Endothelial cell (in vitro differentiated cells): Measurements from ENCODE around the gene ERC1. TPM values are rescaled to one million over a fixed set of nuclear protein-coding genes. Genes with fewer than 3 reads are reported as not detected.
A peak's percentile ranks its signal among the peaks of the same experiment; 100 is the strongest.

Experiments
- DNase-seq: peaks from one replicate; pipeline ENCODE4 v3.0.0; 2021; ENCODE audit warnings: low spot score
- H3K27ac Mint-ChIP-seq: one replicate; pipeline ENCODE4 v1.8.0; 2021; ENCODE audit warnings: mixed read lengths, inconsistent platforms; ENCODE audit not compliant: unreplicated experiment
- H3K27me3 Mint-ChIP-seq: one replicate; pipeline ENCODE4 v1.8.0; 2021; ENCODE audit warnings: mild to moderate bottlenecking, moderate library complexity, mixed read lengths, inconsistent platforms; ENCODE audit not compliant: unreplicated experiment
- H3K36me3 Mint-ChIP-seq: one replicate; pipeline ENCODE4 v1.8.0; 2021; ENCODE audit warnings: mild to moderate bottlenecking, low read depth, mixed read lengths, inconsistent platforms; ENCODE audit not compliant: unreplicated experiment
- H3K4me1 Mint-ChIP-seq: one replicate; pipeline ENCODE4 v1.8.0; 2021; ENCODE audit warnings: mild to moderate bottlenecking, mixed read lengths, inconsistent platforms; ENCODE audit not compliant: unreplicated experiment
- H3K4me3 Mint-ChIP-seq: one replicate; pipeline ENCODE4 v1.8.0; 2021; ENCODE audit warnings: mild to moderate bottlenecking, mixed read lengths, inconsistent platforms; ENCODE audit not compliant: unreplicated experiment
- H3K9me3 Mint-ChIP-seq: one replicate; pipeline ENCODE4 v1.8.0; 2021; ENCODE audit warnings: mixed read lengths, inconsistent platforms; ENCODE audit not compliant: unreplicated experiment
- total RNA-seq: library from RNA; stranded (reverse); fragmentation: NEBNext Ultra II Directional; extraction: Animal tissue kit (Norgen Biotek cat#: 25700); gene quantifications from one replicate; pipeline ENCODE4 v1.2.1, GENCODE V29; 2021; ENCODE audit not compliant: unreplicated experiment
- TF ChIP-seq, protein P1 (sequence below): fragments of 200-600 bp; sonication (generic); IDR thresholded peaks from one replicate; pipeline ENCODE4 v1.5.0; 2021; ENCODE audit warnings: antibody characterized with exemption; ENCODE audit not compliant: unreplicated experiment

ERC1 gene
- total RNA-seq, 1 donor from 2014 or later, result 57.9 TPM

DNA sequence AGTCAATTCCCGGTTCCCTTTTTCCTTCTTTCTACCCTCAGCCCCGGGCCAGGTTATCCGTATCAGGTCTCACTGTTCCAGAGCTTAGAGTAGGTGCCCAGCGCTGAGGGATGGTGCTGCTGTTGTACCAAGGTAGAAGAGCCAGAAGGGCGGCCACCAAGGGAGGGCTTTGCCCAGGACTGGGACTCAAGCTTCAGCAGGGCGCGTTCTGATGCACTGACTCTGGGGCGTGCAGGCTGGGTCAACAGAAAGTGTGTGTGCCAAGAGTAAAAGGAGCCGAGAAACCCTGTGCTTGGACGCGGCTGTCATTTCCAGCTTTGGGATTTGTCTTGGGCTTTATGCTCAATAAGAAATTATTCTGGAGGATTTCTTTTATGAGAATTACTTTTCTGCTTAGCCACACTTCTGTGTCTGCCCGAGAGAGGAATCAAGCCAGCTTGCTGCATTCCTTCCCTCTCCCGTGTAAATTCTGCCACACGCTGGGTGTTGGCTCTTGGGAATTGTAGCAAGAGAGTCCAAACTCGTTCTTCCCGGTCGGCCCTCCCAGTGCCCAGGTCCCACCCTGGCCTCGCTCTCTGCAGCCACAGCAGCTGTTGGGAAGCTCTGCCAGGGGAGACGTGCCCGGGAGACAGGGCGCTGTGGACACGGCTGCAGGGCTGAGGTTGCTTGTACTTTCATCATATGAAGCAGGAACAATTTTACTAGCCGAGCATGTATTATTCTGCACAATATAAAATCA, 505.3 kb downstream of the ERC1 start:
- Mint-ChIP-seq H3K36me3 (peaks cover 25% of the 10 kb centered on the region), H3K27me3 (peaks cover 8% of the 10 kb centered on the region), H3K27ac (no peak overlapping the region), H3K4me1 (peaks cover 2% of the 10 kb centered on the region), H3K4me3 (no peak overlapping the region), H3K9me3 (no peaks in the 10 kb centered on the region)
- DNase-seq, result no peak
- TF ChIP-seq, protein P1, sequence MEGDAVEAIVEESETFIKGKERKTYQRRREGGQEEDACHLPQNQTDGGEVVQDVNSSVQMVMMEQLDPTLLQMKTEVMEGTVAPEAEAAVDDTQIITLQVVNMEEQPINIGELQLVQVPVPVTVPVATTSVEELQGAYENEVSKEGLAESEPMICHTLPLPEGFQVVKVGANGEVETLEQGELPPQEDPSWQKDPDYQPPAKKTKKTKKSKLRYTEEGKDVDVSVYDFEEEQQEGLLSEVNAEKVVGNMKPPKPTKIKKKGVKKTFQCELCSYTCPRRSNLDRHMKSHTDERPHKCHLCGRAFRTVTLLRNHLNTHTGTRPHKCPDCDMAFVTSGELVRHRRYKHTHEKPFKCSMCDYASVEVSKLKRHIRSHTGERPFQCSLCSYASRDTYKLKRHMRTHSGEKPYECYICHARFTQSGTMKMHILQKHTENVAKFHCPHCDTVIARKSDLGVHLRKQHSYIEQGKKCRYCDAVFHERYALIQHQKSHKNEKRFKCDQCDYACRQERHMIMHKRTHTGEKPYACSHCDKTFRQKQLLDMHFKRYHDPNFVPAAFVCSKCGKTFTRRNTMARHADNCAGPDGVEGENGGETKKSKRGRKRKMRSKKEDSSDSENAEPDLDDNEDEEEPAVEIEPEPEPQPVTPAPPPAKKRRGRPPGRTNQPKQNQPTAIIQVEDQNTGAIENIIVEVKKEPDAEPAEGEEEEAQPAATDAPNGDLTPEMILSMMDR, result no peak

DNA sequence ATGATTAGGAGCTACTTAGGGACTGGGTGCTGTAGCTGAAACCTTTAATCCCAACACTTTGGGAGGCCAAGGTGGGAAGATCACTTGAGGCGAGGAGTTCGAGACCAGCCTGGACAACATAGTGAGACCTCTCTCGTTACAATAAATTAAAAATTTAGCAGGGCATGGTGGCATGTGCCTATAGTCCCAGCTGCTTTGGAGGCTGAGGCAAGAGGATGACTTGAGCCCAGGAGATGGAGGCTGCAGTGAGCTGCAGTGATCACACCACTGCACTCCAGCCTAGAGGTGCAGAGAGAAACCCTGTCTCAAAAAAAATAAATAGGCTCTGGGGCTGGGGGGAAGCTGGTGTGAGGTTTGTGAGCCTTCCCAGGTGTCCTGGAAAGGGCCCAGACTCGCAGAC, 506.1 kb downstream of the ERC1 start:
- H3K9me3 Mint-ChIP-seq, result no peaks in the 10 kb centered on the region
- no peaks in the 10 kb centered on the region for H3K4me1 Mint-ChIP-seq
- H3K27ac Mint-ChIP-seq, result no peak overlapping the region
- DNase-seq, result no peak
- H3K36me3 Mint-ChIP-seq, result peaks cover 17% of the 10 kb centered on the region
- H3K27me3 Mint-ChIP-seq, result peaks cover 7% of the 10 kb centered on the region
- H3K4me3 Mint-ChIP-seq, result no peak overlapping the region
- TF ChIP-seq, protein P1, result no peak

DNA sequence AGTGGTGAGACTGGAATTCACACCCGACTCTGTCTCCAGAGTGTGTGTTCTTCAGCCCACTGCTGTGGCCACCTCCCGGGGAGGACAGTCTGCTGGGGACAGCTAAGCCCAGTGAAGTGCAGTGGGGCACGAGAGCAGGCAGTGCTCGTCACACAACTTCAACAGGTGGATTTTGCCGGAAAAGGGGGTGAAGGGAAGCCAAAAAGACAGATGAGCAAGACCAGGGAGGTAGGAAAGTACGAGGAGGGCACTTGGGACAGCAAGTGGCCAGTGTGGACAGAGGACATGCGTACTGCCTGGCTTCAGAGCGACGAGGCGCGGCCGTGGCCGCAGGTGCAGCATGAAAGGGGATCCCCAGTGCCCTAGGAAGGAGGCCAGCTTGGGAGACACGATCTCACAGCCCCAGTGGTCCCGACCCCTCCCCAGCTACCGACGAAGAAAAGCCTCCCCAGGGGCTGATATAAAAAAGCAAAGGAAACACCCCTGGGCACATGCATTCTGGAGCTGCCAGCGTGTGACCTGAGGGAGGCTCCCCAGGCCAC, 507.2 kb downstream of the ERC1 start:
- DNase-seq, result no peak
- H3K27me3 Mint-ChIP-seq, result peaks cover 10% of the 10 kb centered on the region
- no peak overlapping the region for H3K4me3 Mint-ChIP-seq
- TF ChIP-seq, protein P1, result no peak
- H3K9me3 Mint-ChIP-seq, result no peaks in the 10 kb centered on the region
- no peaks in the 10 kb centered on the region for H3K4me1 Mint-ChIP-seq
- peak overlapping the region; percentile 34 for H3K27ac Mint-ChIP-seq
- H3K36me3 Mint-ChIP-seq, result peaks cover 14% of the 10 kb centered on the region

GRCh38 chr12:1499351-1499750, 508.3 kb downstream of the ERC1 start:
- H3K9me3 Mint-ChIP-seq, result no peaks in the 10 kb centered on the region
- H3K4me3 Mint-ChIP-seq, result no peak overlapping the region
- peaks cover 7% of the 10 kb centered on the region for H3K36me3 Mint-ChIP-seq
- no peak overlapping the region for H3K27ac Mint-ChIP-seq
- TF ChIP-seq, protein P1, result no peak
- DNase-seq, result no peak
- H3K27me3 Mint-ChIP-seq, result peaks cover 10% of the 10 kb centered on the region
- peaks cover 4% of the 10 kb centered on the region for H3K4me1 Mint-ChIP-seq

- TF ChIP-seq, protein P1, result no peak
- Mint-ChIP-seq H3K4me3 (no peak overlapping the region), H3K4me1 (peaks cover 9% of the 10 kb centered on the region), H3K9me3 (no peaks in the 10 kb centered on the region), H3K27me3 (peaks cover 10% of the 10 kb centered on the region), H3K27ac (no peak overlapping the region), H3K36me3 (peaks cover 4% of the 10 kb centered on the region)
- DNase-seq, result no peak
Observed at GRCh38 chr12:1500095-1500801, 509.2 kb downstream of the ERC1 start.
